Measurements from ENCODE around the gene HAUS7.
A peak's percentile ranks its signal among the peaks of the same experiment; 100 is the strongest.
"Not testable (repeated sequence)": the region's sequence is repeated elsewhere in the genome, so short reads cannot be mapped to it uniquely, and the experiment has no call there.

Gene HAUS7

GRCh38 chrX:153411988-153412574, 58.3 kb downstream of the HAUS7 start:
- Mint-ChIP-seq H3K9me3 (no peaks in the 10 kb centered on the region), H3K27me3 (peaks cover 21% of the 10 kb centered on the region), H3K4me1 (ENCODE audit: low read depth) (peaks cover 11% of the 10 kb centered on the region), H3K27ac (no peak overlapping the region), H3K4me3 (peak overlapping the region; percentile 71), H3K36me3 (ENCODE audit: low read depth) (no peaks in the 10 kb centered on the region)
- no peak for DNase-seq

GRCh38 chrX:153411255-153411987, 59.0 kb downstream of the HAUS7 start, which contains the start of gene ZFP92:
TSS of gene ZFP92 (plus strand) at chrX:153411472. CDS start at chrX:153418323, 6,851 bp downstream.
- no peaks in the 10 kb centered on the region for H3K36me3 Mint-ChIP-seq (ENCODE audit: low read depth)
- peak within 1 kb of the TSS; percentile 71 for H3K4me3 Mint-ChIP-seq
- peak within 1 kb of the TSS; percentile 32 for H3K27ac Mint-ChIP-seq
- no peaks in the 10 kb centered on the region for H3K9me3 Mint-ChIP-seq
- peaks cover 21% of the 10 kb centered on the region for H3K27me3 Mint-ChIP-seq
- peak; percentile 71 for DNase-seq
- peaks cover 11% of the 10 kb centered on the region for H3K4me1 Mint-ChIP-seq (ENCODE audit: low read depth)

GRCh38 chrX:153410888-153411254, 59.5 kb downstream of the HAUS7 start:
- no peaks in the 10 kb centered on the region for H3K36me3 Mint-ChIP-seq (ENCODE audit: low read depth)
- peaks cover 11% of the 10 kb centered on the region for H3K4me1 Mint-ChIP-seq (ENCODE audit: low read depth)
- DNase-seq = no peak
- peak overlapping the region; percentile 32 for H3K27ac Mint-ChIP-seq
- peaks cover 22% of the 10 kb centered on the region for H3K27me3 Mint-ChIP-seq
- H3K4me3 Mint-ChIP-seq = peak overlapping the region; percentile 57
- H3K9me3 Mint-ChIP-seq = no peaks in the 10 kb centered on the region

GRCh38 chrX:153410373-153410772, 60.0 kb downstream of the HAUS7 start:
- Mint-ChIP-seq H3K36me3 (ENCODE audit: low read depth) (no peaks in the 10 kb centered on the region), H3K4me3 (no peak overlapping the region)

GRCh38 chrX:153409414-153410101, 60.8 kb downstream of the HAUS7 start:
- Mint-ChIP-seq H3K4me1 (ENCODE audit: low read depth) (peaks cover 11% of the 10 kb centered on the region), H3K27ac (no peak overlapping the region), H3K4me3 (no peak overlapping the region), H3K9me3 (no peaks in the 10 kb centered on the region), H3K27me3 (peaks cover 31% of the 10 kb centered on the region), H3K36me3 (ENCODE audit: low read depth) (no peaks in the 10 kb centered on the region)
- DNase-seq = no peak

More at GRCh38 chrX:153410373-153410772, 60.0 kb downstream of the HAUS7 start:
- Mint-ChIP-seq H3K27ac (no peak overlapping the region), H3K4me1 (ENCODE audit: low read depth) (peaks cover 11% of the 10 kb centered on the region), H3K9me3 (no peaks in the 10 kb centered on the region), H3K27me3 (peaks cover 24% of the 10 kb centered on the region)
- DNase-seq = no peak

- Mint-ChIP-seq H3K9me3 (no peaks in the 10 kb centered on the region), H3K36me3 (ENCODE audit: low read depth) (no peaks in the 10 kb centered on the region), H3K27ac (no peak overlapping the region), H3K27me3 (peaks cover 36% of the 10 kb centered on the region), H3K4me3 (no peak overlapping the region), H3K4me1 (ENCODE audit: low read depth) (peaks cover 11% of the 10 kb centered on the region)
- DNase-seq = no peak
Observed at GRCh38 chrX:153408871-153409351, 61.5 kb downstream of the HAUS7 start.

GRCh38 chrX:153408221-153408721, 62.1 kb downstream of the HAUS7 start:
- H3K36me3 Mint-ChIP-seq (ENCODE audit: low read depth) = no peaks in the 10 kb centered on the region
- H3K27ac Mint-ChIP-seq = no peak overlapping the region
- no peak overlapping the region for H3K4me3 Mint-ChIP-seq
- H3K4me1 Mint-ChIP-seq (ENCODE audit: low read depth) = peaks cover 11% of the 10 kb centered on the region
- DNase-seq = no peak
- no peaks in the 10 kb centered on the region for H3K9me3 Mint-ChIP-seq
- H3K27me3 Mint-ChIP-seq = peaks cover 36% of the 10 kb centered on the region

- H3K4me3 Mint-ChIP-seq = no peak overlapping the region
- H3K36me3 Mint-ChIP-seq (ENCODE audit: low read depth) = no peaks in the 10 kb centered on the region
- no peak for DNase-seq
- H3K9me3 Mint-ChIP-seq = no peaks in the 10 kb centered on the region
- no peak overlapping the region for H3K27ac Mint-ChIP-seq
- peaks cover 36% of the 10 kb centered on the region for H3K27me3 Mint-ChIP-seq
- H3K4me1 Mint-ChIP-seq (ENCODE audit: low read depth) = peaks cover 11% of the 10 kb centered on the region
Observed at GRCh38 chrX:153407736-153408135, 62.6 kb downstream of the HAUS7 start.

GRCh38 chrX:153406903-153407302, 63.5 kb downstream of the HAUS7 start:
- Mint-ChIP-seq H3K9me3 (no peaks in the 10 kb centered on the region), H3K4me1 (ENCODE audit: low read depth) (peaks cover 4% of the 10 kb centered on the region), H3K4me3 (no peak overlapping the region), H3K27me3 (peaks cover 32% of the 10 kb centered on the region), H3K27ac (no peak overlapping the region), H3K36me3 (ENCODE audit: low read depth) (no peaks in the 10 kb centered on the region)
- DNase-seq = no peak

GRCh38 chrX:153406011-153406410, 64.4 kb downstream of the HAUS7 start:
- H3K27ac Mint-ChIP-seq = no peak overlapping the region
- peaks cover 2% of the 10 kb centered on the region for H3K9me3 Mint-ChIP-seq
- no peak for DNase-seq
- no peaks in the 10 kb centered on the region for H3K36me3 Mint-ChIP-seq (ENCODE audit: low read depth)
- H3K4me3 Mint-ChIP-seq = no peak overlapping the region
- H3K4me1 Mint-ChIP-seq (ENCODE audit: low read depth) = peaks cover 2% of the 10 kb centered on the region
- H3K27me3 Mint-ChIP-seq = peaks cover 30% of the 10 kb centered on the region

- no peak for DNase-seq
- Mint-ChIP-seq H3K4me1 (ENCODE audit: low read depth) (no peaks in the 10 kb centered on the region), H3K36me3 (ENCODE audit: low read depth) (no peaks in the 10 kb centered on the region), H3K27me3 (peaks cover 25% of the 10 kb centered on the region), H3K27ac (no peak overlapping the region), H3K9me3 (peaks cover 2% of the 10 kb centered on the region), H3K4me3 (no peak overlapping the region)
Observed at GRCh38 chrX:153405426-153405825, 65.0 kb downstream of the HAUS7 start.

GRCh38 chrX:153404333-153404732, 66.0 kb downstream of the HAUS7 start:
- DNase-seq; H3K36me3 Mint-ChIP-seq (ENCODE audit: low read depth); H3K4me3 Mint-ChIP-seq; H3K27ac Mint-ChIP-seq; H3K4me1 Mint-ChIP-seq (ENCODE audit: low read depth); H3K9me3 Mint-ChIP-seq: not testable (repeated sequence)
- peaks cover 25% of the 10 kb centered on the region for H3K27me3 Mint-ChIP-seq

- peaks cover 1% of the 10 kb centered on the region for H3K4me1 Mint-ChIP-seq (ENCODE audit: low read depth)
- H3K27me3 Mint-ChIP-seq = peaks cover 22% of the 10 kb centered on the region
- DNase-seq = no peak
- no peak within 1 kb of the TSS for H3K4me3 Mint-ChIP-seq
- no peaks in the 10 kb centered on the region for H3K36me3 Mint-ChIP-seq (ENCODE audit: low read depth)
- H3K27ac Mint-ChIP-seq = no peak within 1 kb of the TSS
- peaks cover 2% of the 10 kb centered on the region for H3K9me3 Mint-ChIP-seq
Observed at GRCh38 chrX:153401133-153401764, 69.1 kb downstream of the HAUS7 start, which contains the start of gene PNMA6E. TSS of gene PNMA6E (minus strand) at chrX:153401350. CDS start at chrX:153398849, 2,501 bp downstream.

Measured in activated T-cell treated with anti-CD3 and anti-CD28 coated beads, Interleukin-2, amount 50 U/mL, for 24 hours (primary cell).